ACHN (cell line): ENCODE results near the gene ARL15.
"Not testable (repeated sequence)": the region's sequence is repeated elsewhere in the genome, so short reads cannot be mapped to it uniquely, and the experiment has no call there.

Source experiments
- DNase-seq: peaks from one replicate; pipeline ENCODE4 v3.0.0-alpha.2; 2015
- in situ Hi-C: cut with HindIII; loops from 2 replicates; pipeline ENCODE4 v1.10.0; 2017; ENCODE audit warnings: low sequenced_read_pairs, low pct_ligation_motif_present, low pct_unique_long_range_greater_than_20kb

ARL15 gene

GRCh38 chr5:53874409-53874808 is 436.0 kb downstream of the ARL15 start:
- peak; percentile 10 for DNase-seq

DNA sequence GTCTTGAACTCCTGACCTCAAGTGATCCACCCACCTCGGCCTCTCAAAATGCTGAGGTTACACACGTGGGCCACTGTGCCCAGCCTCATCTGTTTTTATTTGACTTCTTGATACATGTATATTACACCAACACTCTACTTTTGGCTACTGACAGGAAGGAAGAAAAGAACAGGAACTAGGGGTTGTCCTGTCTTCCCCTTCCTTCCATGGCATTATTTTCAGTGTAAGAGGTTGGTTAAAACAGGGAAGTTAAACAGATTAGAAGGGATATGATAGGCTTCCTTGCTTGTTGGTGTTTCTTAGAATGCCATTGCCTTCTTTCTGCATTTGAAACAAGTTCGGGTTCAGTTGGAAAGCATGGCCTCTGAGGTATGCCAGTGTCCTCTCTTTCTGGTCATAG is 437.1 kb downstream of the ARL15 start:
- in situ Hi-C loops: no loop called here
- no peak for DNase-seq

More at GRCh38 chr5:53874409-53874808, 436.0 kb downstream of the ARL15 start:
- in situ Hi-C loops: no loop called here

DNA sequence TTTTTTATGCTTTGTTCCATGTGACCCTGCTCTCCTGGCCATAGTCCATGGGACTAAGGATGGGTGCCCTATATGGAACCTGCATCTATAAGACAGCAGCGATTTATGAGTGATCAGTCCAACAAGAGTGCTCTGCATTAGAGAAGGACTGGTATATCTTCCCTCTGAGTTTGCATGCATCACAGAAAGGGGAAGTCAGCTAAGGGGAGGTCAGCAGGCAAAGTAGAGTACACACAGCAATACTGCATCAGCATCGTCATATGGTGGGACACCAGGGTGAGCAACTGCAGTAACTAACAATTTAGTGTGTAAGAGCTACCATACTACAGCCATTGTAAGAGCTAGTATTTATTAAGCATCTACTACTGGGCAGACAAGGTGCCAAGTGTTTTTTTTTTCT is 438.6 kb downstream of the ARL15 start:
- no peak for DNase-seq
- in situ Hi-C loops: no loop called here

- DNase-seq: no peak
- in situ Hi-C loops: no loop called here
These were observed 439.3 kb downstream of the ARL15 start for GRCh38 chr5:53871050-53871449.

DNA sequence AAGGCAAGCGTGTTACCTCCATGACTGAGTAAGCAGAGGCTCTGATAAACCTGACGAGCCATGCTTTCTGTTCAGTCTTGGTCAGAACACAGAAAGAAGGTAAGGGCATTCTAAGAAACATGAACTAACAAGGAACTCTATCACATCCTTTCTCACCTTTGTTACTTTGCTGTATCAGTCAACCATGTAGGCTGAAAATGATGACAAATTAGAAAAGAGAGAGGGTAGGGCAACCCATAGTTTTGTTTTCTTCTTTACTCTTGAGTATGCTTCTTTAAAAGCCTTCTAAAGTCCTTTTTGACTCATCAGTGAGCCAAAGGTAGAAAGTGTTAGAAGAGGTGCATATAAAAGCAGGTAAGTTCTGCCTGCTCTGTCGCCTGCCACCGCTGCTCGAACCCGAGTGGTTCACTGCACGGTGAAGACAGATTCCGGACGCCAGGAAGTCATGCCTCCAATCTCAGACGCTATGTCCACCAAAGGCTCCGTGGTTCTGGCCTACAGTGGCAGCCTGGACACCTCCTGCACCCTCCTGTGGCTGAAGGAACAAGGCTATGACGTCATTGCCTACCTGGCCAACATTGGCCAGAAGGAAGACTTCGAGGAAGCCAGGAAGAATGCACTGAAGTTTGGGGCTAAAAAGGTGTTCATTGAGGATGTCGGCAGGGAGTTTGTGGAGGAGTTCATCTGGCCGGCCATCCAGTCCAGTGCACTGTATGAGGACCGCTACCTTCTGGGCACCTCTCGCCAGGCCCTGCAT is 451.5 kb downstream of the ARL15 start:
- in situ Hi-C loops: no loop called here
- DNase-seq: no peak

GRCh38 chr5:53856506-53856905 is 453.9 kb downstream of the ARL15 start:
- DNase-seq: no peak
- in situ Hi-C loops: no loop called here

DNA sequence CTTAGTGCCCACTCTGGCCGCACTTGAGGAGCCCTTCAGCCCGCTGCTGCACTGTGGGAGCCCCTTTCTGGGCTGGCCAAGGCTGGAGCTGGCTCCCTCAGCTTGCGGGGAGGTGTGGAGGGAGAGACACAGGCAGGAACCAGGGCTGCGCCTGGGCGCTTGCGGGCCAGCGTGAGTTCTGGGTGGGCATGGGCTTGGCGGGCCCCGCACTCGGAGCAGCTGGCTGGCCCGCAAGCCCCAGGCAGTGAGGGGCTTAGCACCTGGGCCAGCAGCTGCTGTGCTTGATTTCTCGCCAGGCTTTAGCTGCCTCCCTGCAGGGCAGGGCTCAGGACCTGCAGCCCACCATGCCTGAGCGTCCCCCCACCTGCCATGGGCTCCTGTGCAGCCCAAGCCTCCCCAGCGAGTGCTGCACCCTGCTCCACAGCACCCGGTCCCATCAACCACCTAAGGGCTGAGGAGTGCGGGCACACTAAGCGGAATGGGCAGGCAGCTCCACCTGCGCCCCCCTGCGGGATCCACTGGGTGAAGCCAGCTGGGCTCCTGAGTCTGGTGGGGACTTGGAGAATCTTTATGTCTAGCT is 473.4 kb downstream of the ARL15 start:
- in situ Hi-C loops, DNase-seq: not testable (repeated sequence)

GRCh38 chr5:53834500-53834899 is 475.9 kb downstream of the ARL15 start:
- in situ Hi-C loops: no loop called here
- DNase-seq: no peak
